ENCODE data around the gene TSHZ2.

The TSHZ2 gene

GRCh38 chr20:53278555-53278954, 306.4 kb downstream of the TSHZ2 start:
- FAIRE-seq (no peak), DNase-seq (ENCODE audit: insufficient read length, low spot score) (no peak)
- no peak for TF ChIP-seq POLR2A (IDR thresholded peaks at IDR 0.05; ENCODE audit: low read depth, low read length)

DNA sequence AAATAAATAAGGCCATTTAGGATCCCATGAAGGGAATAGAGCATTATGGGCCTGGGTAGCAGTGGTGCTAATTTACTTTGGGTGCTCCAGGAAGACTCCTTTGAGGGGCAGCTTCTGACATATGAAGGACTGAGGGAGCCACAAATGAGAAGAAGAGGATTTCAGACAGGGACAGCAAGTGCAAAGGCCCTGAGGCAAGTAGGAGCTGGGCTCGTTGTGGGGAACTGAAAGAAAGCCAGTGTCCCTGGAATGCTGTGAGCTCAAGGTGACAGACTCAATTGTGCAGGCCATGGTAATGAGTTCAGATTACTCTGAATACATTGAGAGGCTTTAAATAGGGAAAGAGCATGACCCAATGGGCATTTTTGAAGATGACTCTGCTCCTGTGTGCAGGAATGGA, 307.6 kb downstream of the TSHZ2 start:
- TF ChIP-seq POLR2A (IDR thresholded peaks at IDR 0.05; ENCODE audit: low read depth, low read length): no peak
- no peak for FAIRE-seq

GRCh38 chr20:53281557-53282117, 309.5 kb downstream of the TSHZ2 start:
- no peak for FAIRE-seq
- no peak for TF ChIP-seq POLR2A (IDR thresholded peaks at IDR 0.05; ENCODE audit: low read depth, low read length)

More for the DNA sequence above, 307.6 kb downstream of the TSHZ2 start:
- no peak for DNase-seq (ENCODE audit: insufficient read length, low spot score)

DNA sequence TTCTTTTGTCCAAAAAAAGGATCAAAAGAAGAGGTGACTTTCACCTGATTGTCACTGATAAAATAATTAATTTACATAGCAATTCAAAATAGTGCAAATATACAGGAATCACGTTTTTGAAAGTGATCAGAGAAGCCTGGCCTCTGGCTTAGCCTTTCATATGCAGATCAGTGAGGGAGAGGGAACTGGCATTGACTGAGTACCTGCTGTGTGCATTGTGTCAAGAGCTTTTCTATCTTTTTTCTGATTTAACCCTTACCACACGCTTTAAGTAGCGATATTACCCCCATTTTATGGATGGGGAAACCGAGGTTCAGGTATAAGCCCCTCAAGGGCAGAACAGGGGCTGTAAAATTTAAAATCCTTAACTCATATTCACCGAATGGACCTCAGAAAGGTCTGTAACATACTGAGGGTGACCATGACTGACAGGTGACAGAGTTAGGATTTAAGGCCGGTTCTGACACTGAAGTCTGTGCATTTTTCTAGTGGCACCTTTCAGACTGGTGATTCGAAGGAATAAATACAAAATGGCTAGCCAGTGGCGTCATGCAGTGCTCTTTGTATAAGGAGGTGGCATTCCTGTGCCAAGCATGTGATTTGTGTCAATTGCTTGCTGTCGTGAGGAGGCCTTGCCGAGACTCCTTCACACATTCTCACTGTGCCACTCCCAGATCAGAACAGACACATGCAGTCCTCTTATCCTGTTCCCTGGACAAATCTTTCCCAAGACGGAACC, 310.2 kb downstream of the TSHZ2 start:
- DNase-seq (ENCODE audit: insufficient read length, low spot score) (no peak), FAIRE-seq (no peak)
- TF ChIP-seq POLR2A (IDR thresholded peaks at IDR 0.05; ENCODE audit: low read depth, low read length): no peak

More at GRCh38 chr20:53281557-53282117, 309.5 kb downstream of the TSHZ2 start:
- DNase-seq (ENCODE audit: insufficient read length, low spot score): no peak

GRCh38 chr20:53283011-53283410, 310.9 kb downstream of the TSHZ2 start:
- TF ChIP-seq POLR2A (IDR thresholded peaks at IDR 0.05; ENCODE audit: low read depth, low read length): no peak
- FAIRE-seq: no peak
- no peak for DNase-seq (ENCODE audit: insufficient read length, low spot score)

DNA sequence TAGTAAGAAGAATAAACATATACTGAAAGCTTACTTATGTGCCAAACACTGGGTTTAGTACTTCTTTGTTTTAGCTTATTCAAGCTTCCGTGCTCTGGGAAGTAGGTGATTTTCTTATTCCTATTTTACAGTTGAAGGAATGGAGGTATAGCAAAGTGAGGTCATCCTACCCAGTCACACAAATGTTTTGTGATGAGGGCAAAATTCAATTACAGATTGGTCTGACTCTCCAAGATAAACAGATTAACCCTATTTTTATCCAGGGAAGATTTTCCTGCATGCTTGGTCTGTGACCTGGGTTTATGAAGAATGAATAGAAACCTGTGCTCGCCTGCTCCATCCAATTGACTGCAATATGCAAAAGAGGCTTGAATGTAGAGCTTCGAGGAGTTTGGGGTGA, 311.4 kb downstream of the TSHZ2 start:
- DNase-seq (ENCODE audit: insufficient read length, low spot score) (no peak), FAIRE-seq (no peak)
- TF ChIP-seq POLR2A (IDR thresholded peaks at IDR 0.05; ENCODE audit: low read depth, low read length): no peak

DNA sequence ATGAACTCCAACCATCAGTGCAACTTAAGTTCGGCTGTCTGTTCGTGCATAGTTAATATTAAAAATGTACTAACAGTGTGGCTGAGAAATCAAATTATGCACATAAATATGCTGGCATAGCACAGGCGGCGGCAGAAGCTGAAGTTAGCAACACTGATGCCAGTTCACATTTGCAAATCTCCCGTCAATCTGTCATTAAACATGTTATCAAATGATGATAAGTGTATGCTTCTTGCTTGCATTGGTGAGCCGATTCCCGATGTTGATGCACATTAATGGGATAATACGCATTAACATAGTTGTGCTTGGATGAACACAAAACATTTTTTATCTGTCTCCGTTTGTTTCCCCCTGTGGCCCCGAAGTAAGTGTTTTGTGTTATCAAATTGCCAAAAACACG, 312.1 kb downstream of the TSHZ2 start:
- DNase-seq (ENCODE audit: insufficient read length, low spot score): no peak
- no peak for TF ChIP-seq POLR2A (IDR thresholded peaks at IDR 0.05; ENCODE audit: low read depth, low read length)
- FAIRE-seq: no peak

GRCh38 chr20:53284696-53285095, 312.5 kb downstream of the TSHZ2 start:
- no peak for TF ChIP-seq POLR2A (IDR thresholded peaks at IDR 0.05; ENCODE audit: low read depth, low read length)
- FAIRE-seq (no peak), DNase-seq (ENCODE audit: insufficient read length, low spot score) (no peak)

GRCh38 chr20:53287357-53288042, 315.3 kb downstream of the TSHZ2 start:
- FAIRE-seq (no peak), DNase-seq (ENCODE audit: insufficient read length, low spot score) (no peak)
- TF ChIP-seq POLR2A (IDR thresholded peaks at IDR 0.05; ENCODE audit: low read depth, low read length): no peak

DNA sequence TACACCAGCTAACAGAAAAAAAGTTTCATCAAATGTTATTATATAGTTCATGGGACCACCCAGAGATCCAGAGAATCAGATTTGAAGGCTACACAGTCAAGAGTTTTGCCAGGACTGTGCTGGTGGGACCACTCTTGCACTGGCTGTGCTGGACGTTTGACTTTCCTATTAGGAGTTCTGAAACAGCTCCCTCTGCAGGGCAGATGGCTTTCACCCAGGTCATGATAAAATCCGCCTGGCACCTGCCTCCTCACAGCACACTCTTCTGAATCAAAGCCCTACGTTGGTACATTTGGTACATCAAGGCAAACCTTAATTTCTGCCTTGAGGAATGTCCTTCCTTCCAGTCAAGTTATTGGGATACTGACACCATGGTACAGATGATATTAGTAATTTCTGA, 319.4 kb downstream of the TSHZ2 start:
- TF ChIP-seq POLR2A (IDR thresholded peaks at IDR 0.05; ENCODE audit: low read depth, low read length): no peak
- DNase-seq (ENCODE audit: insufficient read length, low spot score): peak; percentile 12
- no peak for FAIRE-seq

DNA sequence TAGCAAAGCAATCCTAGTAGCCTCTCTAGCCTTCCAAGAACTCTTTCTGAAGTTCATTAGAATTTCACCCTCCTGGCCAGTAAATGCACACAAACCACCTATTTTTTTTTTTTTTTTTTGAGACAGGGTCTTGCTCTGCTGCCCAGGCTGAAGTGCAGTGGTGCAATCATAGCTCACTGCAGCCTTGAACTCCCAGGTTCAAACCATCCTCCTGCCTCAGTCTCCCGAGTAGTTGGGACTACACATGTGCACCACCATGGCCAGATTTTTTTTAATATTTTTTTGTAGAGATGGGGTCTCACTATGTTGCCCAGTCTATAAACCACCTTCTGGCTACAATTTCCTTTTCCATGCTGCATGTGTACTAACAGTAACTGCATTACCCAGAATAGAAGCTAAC, 320.2 kb downstream of the TSHZ2 start:
- no peak for TF ChIP-seq POLR2A (IDR thresholded peaks at IDR 0.05; ENCODE audit: low read depth, low read length)
- FAIRE-seq: no peak
- DNase-seq (ENCODE audit: insufficient read length, low spot score): no peak

DNA sequence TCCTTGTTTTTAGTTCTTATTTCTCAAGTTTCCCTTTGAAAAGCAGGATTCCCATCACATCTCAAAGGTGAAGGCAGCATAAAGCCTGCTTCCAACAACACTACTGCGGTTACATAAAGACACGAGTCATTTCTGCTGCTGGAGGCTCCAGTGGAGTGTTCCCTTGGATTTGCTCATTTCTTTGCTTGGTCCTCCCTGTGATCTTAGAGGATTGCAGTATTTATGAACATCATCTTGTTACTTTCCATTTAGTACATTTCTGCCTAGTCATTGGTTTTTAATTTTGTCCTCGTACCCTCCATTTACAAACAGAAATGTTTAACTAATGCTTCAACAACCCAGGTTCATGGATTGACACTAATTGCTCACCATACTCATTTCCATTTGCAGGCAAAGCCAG, 322.6 kb downstream of the TSHZ2 start:
- FAIRE-seq (no peak), DNase-seq (ENCODE audit: insufficient read length, low spot score) (no peak)
- no peak for TF ChIP-seq POLR2A (IDR thresholded peaks at IDR 0.05; ENCODE audit: low read depth, low read length)

DNA sequence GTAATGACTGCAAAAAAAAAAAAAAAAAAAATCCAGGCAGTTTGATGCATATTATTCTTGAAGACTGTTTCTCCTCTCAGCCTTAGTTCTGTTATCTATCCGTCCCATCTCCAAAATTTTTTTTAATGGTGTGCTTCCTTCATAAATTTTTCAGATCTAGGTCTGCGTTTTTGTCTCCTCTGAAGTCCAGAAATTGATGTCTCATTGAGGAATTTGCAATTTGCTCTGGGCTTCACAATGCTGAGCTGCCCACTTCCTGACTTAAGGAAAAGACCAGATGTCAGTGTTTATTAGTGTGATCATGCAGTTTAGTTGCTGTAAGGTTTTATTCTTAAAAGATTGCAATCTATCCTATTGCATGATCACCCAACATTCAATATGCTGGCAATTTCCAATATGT, 323.9 kb downstream of the TSHZ2 start:
- DNase-seq (ENCODE audit: insufficient read length, low spot score) (no peak), FAIRE-seq (no peak)
- TF ChIP-seq POLR2A (IDR thresholded peaks at IDR 0.05; ENCODE audit: low read depth, low read length): no peak

DNA sequence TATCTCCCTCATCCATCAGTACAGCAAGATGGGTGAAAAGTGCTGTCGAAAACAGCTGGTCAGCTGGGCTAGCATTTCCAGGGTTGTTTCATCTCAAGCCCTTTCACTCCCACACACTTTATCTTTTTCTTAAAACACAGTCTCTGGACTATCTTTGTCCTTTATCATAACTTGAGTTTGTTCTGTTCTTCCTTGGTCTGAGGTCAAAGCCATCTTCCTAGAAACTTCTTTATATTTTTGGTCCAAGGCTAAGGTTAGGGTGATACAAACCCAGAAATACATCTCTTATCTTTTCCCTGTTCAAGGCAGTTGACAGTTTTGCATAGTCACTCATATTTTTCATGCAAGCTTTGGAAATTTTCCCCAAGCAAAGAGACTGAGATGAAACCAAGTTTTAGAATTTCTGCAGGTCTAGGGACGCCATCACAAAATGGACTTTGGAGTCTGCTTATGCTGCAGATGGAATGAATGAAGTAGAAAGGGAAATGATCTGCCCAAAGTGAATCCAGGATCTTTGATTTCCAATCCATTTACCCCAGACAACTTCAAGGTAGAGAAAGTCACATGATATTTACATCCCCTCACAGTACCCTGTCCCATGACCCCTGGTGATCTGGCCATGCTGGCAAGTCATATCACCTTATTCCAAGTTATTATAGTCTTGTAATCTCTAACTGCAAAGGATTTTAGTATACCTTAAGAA, 324.4 kb downstream of the TSHZ2 start:
- DNase-seq (ENCODE audit: insufficient read length, low spot score) (no peak), FAIRE-seq (no peak)
- no peak for TF ChIP-seq POLR2A (IDR thresholded peaks at IDR 0.05; ENCODE audit: low read depth, low read length)

Measured in H54 (cell line).